Prostate gland (tissue), 2 donors: ENCODE data around the gene LY6G6C.

Experiments used
- POLR2A ChIP-seq: fragments of 450-650 bp; IDR thresholded peaks from one replicate; pipeline ENCODE4 v1.6.1; 2016; ENCODE audit warnings: antibody characterized with exemption, mild to moderate bottlenecking
- TF ChIP-seq, protein P1 (sequence below), 4 experiments: fragments of 200-600 bp in 2 of 4; fragments of 450-650 bp in 2 of 4; sonication (generic) in 2 of 4; IDR thresholded peaks; 1 replicate in 3 of 4; 2 replicates in 1 of 4; pipeline ENCODE4 v1.5.1; 2016 to 2019; ENCODE audit warnings: antibody characterized with exemption in 4 of 4, mild to moderate bottlenecking in 2 of 4, moderate library complexity in 2 of 4

DNA sequence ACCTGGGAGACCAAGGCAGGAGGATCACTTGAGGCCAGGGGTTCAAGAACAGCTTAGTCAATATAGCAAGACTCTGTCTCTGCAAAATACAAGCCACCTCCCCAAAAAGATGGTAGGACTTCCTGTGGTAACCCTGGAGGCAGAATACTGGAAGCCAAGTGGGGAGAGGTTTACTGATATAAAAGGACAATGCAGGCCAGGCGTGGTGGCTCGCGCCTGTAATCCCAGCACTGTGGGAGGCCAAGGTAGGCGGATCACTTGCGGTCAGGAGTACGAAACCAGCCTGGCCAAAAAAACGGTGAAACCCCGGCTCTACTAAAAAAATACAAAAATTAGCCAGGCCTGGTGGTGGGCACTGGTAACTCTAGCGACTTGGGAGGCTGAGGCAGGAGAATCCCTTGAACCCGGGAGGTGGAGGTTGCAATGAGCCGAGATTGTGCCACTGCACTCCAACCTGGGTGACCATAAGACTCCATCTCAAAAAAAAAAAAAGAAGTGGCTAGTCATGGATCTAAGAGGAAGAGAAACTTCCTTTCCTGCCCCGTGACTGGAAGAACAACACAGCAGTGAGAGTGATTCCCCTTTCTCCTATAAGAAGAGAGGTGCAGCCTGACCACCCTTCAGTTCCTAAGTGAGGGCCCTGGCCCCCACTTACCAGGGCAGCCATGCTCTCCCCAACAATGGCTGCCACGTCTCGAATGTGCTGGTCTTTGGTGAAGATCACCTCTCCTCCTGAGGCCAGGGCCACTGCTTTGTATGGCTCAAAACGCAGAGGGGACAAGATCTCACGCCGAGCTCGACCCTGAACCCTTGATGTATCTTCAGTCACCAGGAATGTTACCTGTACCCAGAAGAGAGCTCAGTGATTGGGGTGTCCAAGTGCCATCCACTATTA, 47.1 kb upstream of the LY6G6C start:
- TF ChIP-seq, protein P1, sequence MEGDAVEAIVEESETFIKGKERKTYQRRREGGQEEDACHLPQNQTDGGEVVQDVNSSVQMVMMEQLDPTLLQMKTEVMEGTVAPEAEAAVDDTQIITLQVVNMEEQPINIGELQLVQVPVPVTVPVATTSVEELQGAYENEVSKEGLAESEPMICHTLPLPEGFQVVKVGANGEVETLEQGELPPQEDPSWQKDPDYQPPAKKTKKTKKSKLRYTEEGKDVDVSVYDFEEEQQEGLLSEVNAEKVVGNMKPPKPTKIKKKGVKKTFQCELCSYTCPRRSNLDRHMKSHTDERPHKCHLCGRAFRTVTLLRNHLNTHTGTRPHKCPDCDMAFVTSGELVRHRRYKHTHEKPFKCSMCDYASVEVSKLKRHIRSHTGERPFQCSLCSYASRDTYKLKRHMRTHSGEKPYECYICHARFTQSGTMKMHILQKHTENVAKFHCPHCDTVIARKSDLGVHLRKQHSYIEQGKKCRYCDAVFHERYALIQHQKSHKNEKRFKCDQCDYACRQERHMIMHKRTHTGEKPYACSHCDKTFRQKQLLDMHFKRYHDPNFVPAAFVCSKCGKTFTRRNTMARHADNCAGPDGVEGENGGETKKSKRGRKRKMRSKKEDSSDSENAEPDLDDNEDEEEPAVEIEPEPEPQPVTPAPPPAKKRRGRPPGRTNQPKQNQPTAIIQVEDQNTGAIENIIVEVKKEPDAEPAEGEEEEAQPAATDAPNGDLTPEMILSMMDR (IDR thresholded peaks at IDR 0.05): no peak
- TF ChIP-seq POLR2A: no peak
